DMS 273 (cell line): ENCODE measurements around the gene HBM.
"Not testable (repeated sequence)": the region's sequence is repeated elsewhere in the genome, so short reads cannot be mapped to it uniquely, and the experiment has no call there.

Experiments
- DNase-seq: peaks from one replicate; lab custom pipeline; 2025; ENCODE audit not compliant: unreplicated experiment; lab: John Stamatoyannopoulos, UW

Gene HBM

DNA sequence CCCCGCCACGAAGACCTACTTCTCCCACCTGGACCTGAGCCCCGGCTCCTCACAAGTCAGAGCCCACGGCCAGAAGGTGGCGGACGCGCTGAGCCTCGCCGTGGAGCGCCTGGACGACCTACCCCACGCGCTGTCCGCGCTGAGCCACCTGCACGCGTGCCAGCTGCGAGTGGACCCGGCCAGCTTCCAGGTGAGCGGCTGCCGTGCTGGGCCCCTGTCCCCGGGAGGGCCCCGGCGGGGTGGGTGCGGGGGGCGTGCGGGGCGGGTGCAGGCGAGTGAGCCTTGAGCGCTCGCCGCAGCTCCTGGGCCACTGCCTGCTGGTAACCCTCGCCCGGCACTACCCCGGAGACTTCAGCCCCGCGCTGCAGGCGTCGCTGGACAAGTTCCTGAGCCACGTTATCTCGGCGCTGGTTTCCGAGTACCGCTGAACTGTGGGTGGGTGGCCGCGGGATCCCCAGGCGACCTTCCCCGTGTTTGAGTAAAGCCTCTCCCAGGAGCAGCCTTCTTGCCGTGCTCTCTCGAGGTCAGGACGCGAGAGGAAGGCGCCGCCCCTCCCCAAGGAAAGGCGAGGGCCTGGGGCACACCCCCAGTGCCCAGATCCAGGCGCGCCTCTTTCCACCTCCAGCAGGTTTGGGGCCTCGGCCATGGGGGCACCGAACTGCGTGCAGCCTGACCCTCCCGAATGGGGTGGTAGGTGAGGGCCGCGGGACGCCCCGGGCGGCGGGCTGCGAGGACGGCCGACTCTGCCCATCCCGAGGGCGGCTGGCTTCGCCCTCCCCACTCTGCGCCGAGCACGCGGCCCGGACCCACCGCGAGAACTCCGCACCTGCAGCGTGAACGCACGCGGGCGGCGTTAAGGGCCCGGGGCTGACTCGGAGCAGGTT, 15.1 kb downstream of the HBM start:
- peak; percentile 96 for DNase-seq

DNA sequence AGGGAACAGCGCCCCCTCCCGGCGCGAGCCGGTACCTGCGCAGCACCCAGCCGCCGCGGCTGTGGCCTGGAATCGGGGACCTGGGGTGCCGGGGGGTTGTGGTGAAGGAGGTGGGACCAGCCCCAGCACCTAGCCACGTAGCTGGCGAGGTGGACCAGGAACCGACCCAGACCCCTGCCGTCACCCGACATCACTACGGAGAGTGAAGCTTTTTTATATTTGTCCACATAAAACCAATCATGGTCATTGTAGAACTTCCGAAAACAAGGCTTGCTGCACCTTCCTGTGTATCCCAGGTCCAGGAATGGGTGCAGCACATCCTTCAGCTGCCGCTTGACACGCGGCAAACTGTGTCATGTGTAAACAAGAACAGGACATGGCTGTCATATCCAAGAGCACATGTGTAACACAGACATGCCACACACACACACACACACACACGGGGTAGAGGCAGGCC, 15.8 kb downstream of the HBM start:
- peak; percentile 62 for DNase-seq

DNA sequence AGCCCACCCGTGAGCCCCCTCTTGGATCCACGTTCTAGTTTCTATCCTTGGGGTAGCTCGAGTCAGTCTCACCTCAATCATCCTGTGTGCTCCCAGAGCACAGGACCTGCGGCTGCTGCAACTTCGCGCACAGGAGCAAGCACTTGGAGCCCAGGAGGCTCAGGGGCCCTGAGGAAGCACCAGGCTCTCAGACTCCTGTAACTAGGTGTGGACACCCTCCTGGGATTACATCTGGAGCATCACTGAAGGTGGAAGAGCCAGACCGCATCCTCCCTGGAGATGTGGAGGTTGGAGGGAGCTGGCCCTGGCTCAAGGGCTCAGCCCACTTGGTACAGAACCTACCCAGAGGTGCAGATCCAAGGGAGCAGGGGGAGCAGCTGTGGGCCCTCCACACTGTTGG, 17.2 kb downstream of the HBM start:
- no peak for DNase-seq

DNA sequence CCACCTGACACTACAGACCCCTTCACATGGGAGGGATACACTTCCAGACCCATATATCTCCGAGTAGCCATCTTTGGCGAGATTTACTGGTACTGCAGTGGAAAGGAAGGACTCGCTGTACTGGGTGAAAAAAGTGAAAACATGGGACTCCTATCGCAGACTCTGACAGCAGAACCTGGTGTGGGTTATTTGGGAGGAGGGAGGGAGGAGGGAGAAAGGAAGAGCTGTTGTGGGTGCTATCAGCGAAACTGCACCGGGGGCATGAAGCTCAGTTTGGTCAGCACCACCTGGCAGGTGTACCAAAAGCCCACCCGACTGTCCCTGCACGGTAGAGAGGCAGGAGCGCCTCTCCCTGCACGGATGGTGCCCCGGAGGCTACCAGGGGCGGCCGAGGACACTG, 19.4 kb downstream of the HBM start:
- no peak for DNase-seq

DNA sequence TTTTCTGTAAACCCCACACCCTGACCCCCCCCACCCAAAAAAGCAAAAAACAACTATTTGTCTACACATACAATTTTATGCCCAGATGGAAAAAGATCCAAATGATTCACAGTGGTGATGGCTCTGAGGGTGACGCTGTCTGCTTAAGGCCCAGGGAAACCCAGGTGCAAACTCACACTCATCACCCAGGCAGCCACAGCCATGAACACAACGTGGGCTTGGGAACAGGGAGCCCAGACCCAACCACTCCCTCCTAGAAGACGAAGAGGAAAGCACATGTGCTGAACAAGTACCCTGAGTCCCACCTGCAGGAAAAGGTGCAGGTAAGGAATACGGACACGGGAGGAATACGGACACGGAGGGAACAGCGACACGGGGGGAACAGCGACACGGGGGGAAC, 19.9 kb downstream of the HBM start:
- no peak for DNase-seq

DNA sequence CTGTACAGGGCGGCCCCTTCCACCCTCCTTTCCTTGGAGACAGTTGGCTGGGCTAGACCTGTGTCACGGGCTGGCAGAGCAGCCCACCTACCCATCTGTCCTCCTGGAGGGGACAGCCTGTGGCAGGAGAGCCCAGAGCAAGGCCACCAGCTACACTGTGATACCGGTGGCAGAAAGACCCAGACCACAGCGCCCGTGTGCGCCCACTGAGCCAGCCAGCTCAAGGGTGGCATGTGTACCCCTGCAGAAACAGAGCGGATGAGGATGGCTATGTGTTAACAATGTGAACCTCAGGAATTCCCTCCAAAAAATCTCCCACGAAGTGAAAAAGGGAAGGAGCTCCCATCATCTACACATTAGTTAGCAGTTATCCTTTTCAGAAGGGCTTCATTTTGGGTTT, 21.6 kb downstream of the HBM start:
- DNase-seq = no peak

DNA sequence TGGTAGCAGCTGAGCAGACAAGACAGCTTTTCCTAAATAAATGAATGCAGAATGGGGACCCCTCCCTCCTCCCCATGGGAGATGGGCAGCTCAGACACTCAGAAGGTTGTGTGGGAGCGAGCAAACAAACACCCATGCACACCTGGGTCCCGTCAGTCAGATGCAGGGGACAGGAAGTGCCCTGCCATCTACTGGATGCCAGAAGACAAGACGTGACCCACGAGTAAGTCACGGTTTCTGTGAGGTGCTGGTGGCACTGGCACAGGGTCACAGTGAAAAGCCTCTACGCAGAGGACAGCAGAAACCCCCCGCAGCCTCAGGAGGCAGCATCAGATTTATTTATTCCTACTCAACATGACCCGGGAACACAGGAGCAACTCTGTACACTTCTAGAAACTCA, 22.9 kb downstream of the HBM start:
- no peak for DNase-seq

DNA sequence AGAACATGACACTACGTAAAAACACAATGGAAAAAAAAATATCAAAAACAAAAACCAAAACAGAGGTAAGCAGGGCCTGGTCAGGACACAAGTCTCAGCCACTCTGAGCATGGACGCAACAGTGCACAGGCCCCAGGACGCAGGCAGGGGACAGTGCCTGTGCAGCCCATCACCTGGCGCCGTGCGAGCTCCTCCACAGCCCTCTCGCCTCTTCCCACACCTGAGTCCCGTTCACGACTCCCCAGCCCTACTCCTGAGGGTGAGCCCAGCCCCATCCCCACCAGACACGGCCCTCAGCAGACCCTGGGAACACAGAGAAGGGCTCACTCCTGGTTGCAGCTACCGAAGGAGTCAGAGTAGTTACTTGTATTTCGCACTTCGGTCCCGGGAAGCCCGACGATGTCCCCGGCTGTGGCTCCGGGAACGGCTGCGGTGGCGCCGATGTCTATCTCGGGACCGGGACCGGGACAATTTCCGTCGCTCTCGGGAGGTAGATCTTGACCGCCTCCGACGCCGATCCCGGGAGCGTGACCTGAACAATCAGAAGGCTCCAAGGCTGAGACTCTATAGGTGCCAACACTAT, 23.9 kb downstream of the HBM start:
- no peak for DNase-seq

DNA sequence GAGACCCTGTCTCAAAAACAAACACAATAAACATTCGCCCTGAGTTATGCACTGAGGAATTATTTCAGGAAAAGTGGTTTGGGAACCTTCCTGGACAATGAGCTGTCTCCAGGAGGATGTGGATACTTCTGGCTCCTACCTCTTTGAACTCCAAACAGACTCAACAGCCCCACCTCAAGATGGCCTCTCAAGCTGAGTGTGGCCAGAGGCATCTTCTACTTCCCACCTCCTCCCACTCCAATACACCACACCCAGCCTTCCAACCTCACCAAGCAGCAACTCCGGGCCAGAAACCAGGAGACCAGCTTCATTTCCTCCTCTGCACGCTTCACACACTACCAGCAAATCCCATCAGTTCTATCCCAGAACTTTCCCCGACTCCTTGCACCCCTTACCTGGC, 26.1 kb downstream of the HBM start:
- DNase-seq = no peak

DNA sequence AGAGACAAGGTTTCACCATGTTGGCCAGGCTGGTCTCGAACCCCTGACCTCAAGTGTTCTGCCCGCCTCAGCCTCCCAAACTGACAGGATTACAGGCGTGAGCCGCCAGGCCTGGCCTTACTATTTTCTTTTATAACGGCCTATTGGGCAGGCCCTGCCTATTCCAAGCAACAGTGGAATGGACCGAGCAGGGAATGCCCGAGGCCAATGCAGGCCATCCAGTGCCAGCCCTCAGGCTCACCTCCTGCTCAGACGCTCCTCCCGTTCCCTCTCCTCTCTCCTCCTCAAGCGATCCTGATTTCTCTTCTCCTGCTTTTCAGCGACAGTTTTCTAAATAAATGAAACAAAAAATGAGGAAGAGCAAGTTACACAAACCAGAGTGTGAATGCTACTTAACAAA, 26.9 kb downstream of the HBM start:
- no peak for DNase-seq

DNA sequence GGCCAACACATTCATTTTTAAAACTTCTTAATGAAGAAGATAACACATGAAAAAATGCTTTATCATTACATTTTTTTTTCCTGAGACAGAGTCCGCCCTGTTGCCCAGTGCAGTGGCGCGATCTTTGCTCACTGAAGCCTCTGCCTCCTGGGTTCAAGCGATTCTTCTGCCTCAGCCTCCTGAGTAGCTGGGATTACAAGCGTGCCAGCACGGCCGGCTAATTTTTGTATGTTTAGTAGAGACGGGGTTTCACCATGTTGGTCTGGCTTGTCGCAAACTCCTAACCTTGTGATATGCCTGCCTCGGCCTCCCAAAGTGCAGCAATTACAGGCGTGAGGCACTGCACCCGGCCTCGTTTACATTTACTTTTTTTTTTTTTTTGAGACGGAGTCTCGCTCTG, 27.7 kb downstream of the HBM start:
- DNase-seq = no peak

DNA sequence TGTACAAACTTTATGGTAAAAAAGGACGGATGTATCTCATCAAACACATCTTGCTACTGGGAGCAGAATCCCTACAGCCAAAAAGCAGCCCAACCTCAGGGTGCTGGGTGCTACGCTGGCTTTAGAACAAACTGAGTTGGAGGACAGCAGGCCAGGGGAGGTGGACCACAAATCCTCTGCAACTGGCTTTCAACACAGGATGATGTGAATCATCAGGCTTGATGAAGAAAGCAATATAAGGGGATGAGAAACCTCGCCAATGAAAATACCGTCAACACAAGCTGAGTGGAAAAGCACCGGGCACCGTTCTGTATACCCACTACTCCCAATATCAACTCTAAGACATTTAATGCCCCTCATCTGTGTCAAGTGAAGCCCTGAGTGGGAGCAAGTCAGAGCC, 28.7 kb downstream of the HBM start:
- no peak for DNase-seq

DNA sequence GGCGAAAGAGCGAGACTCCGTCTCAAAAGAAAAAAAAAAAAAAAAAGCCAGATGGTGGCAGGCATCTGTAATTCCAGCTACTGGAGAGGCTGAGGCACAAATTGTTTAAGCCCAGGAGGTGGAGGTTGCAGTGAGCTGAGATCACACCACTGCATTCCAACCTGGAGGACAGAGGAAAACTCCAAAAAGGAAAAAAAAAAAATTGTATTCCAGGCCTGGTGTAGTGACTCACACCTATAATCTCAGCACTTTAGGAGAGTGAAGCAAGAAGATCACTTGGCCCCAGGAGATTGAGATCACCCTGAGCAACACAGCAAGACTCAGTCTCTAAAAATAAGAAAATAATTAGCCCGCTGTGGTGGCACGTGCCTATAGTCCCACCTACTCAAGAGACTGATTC, 34.6 kb downstream of the HBM start:
- no peak for DNase-seq

DNA sequence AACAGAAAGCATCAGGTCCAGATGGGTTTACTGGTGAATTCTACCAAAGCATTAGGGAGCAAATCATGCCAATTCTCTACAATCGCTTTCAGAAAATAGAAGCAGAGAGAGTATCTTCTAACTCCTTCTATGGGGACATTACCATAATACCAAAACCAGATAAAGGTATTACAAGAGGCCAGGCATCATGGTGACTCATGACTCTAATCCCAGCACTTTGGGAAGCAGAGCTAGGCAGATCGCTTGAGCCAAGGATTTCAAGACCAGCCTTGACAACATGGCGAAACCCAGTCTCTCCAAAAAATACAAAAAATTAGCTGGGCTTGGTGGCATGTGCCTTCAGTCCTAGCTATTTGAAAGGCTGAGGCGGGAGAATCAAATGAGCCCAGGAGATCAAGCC, 37.5 kb downstream of the HBM start:
- no peak for DNase-seq

DNA sequence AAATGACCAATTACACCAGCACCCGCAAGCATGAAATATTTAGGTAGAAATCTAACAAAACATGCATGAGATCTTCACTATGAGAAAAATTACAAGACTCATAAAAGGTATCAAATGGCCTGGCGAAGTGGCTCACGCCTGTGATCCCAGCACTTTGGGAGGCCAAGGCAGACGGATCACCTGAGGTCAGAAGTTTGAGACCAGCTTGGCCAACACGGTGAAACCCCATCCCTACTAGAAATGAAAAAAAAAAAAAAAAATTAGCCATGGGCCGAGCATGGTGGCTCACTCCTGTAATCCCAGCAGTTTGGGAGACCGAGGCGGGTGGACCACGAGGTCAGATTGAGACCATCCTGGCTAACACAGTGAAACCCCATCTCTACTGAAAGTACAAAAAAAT, 38.3 kb downstream of the HBM start:
- DNase-seq = not testable (repeated sequence)

DNA sequence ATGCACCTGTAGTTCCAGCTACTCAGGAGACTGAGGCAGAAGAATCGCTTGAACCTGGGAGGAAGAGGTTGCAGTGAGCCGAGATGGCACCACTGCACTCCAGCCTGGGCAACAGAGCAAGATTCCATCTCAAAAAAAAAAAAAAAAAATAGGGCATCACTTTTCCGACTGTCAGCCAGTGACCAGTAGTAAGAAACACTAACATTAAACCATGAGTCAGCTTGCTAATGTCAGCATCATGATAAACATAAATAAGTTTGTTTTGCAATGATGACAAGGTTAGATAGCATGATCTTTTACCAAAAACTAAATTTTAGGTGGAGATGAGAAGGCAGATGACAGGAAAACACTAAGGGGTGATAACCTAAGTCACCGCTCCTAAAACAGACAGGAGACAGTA, 43.6 kb downstream of the HBM start:
- not testable (repeated sequence) for DNase-seq

DNA sequence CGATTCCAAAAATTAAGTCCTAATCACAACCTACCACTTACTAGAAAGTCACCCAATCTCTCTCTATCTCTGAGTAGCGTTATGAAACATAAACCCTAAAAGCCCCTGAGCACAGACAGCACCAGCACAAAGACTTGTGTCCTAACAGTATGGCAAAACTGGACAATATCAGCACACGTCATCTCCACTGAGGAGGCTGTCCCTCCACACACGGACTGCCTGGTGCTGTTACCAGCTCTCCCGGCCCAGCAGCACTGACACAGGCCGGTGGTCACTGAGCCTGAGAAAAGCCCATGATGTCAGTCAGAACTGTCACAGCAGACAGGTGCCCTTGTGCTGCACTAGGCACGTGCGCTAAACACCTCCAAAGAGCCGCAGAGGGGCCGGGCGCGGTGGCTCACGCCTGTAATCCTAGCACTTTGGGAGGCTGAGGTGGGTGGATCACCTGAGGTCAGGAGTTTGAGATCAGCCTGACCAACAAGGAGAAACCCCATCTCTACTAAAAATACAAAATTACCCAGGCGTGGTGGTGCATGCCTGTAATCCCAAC, 45.9 kb downstream of the HBM start:
- not testable (repeated sequence) for DNase-seq

DNA sequence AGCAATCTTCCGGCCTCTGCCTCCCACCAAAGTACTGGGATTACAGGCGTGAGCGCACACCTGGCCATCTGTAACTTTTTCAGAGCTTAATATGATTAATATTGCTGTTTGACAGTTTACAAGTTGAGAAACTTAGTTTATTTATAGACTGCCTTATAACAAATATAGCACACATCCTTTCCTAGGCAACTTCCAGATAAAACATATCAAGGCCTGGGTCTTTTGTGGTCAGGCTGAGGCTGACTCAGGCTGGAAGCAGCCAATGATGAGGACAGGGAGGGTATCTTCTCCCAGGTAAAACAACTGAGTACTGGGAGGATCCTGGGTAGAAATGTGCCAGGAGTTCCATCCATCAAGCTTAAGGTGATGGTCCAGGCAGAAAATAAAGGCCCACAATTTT, 47.2 kb downstream of the HBM start:
- DNase-seq = no peak
